Liver (tissue), 9 donors: ENCODE data around the gene DNAI4. TPM values are rescaled to one million over a fixed set of nuclear protein-coding genes. Genes with fewer than 3 reads are reported as not detected.

Experiments used
- DNase-seq: peaks from one replicate; pipeline ENCODE4 v3.0.0-alpha.2; 2017; ENCODE audit warnings: low spot score
- H3K27ac ChIP-seq, 2 donors: one replicate each; pipeline ENCODE4 v1.7.0; 2013; ENCODE audit warnings: inconsistent platforms in 2 of 2, low read length in 2 of 2, control low read depth in 1 of 2, low read depth in 1 of 2, mild to moderate bottlenecking in 1 of 2
- H3K27me3 ChIP-seq, 4 donors: one replicate each; pipeline versions ENCODE4 v1.6.1 to v1.7.0; 2013; ENCODE audit warnings: low read length in 3 of 4, inconsistent platforms in 1 of 4, mild to moderate bottlenecking in 1 of 4, moderate library complexity in 1 of 4; ENCODE audit not compliant: control insufficient read depth in 4 of 4, insufficient read depth in 4 of 4
- H3K36me3 ChIP-seq, 4 donors: one replicate each; pipeline versions ENCODE4 v1.6.1 to v1.7.0; 2013; ENCODE audit warnings: low read length in 3 of 4, mild to moderate bottlenecking in 3 of 4, low read depth in 1 of 4, moderate library complexity in 1 of 4; ENCODE audit not compliant: control insufficient read depth in 4 of 4, insufficient read depth in 3 of 4
- H3K4me1 ChIP-seq, 4 donors: one replicate each; pipeline versions ENCODE4 v1.6.1 to v1.7.0; 2013; ENCODE audit warnings: low read length in 3 of 4, mild to moderate bottlenecking in 3 of 4, moderate library complexity in 1 of 4; ENCODE audit not compliant: control insufficient read depth in 4 of 4, insufficient read depth in 4 of 4
- H3K4me3 ChIP-seq, 3 donors: one replicate each; pipeline versions ENCODE4 v1.6.1 to v1.7.0; 2013; ENCODE audit warnings: low read length in 3 of 3, control low read depth in 1 of 3, low read depth in 1 of 3, mild to moderate bottlenecking in 1 of 3
- H3K9ac ChIP-seq, 2 donors: one replicate each; pipeline ENCODE4 v1.7.0; 2013; ENCODE audit warnings: low read length in 2 of 2, mild to moderate bottlenecking in 2 of 2, moderate library complexity in 2 of 2, control low read depth in 1 of 2, low read depth in 1 of 2
- H3K9me3 ChIP-seq, 4 donors: one replicate each; pipeline versions ENCODE4 v1.6.1 to v1.7.0; 2013; ENCODE audit warnings: low read length in 3 of 4; ENCODE audit not compliant: control insufficient read depth in 4 of 4
- ATF3 ChIP-seq: IDR thresholded peaks from 2 replicates; pipeline ENCODE4 v1.6.1; 2016; ENCODE audit warnings: antibody characterized with exemption
- CTCF ChIP-seq: fragments of 150-350 bp; IDR thresholded peaks from 2 replicates; pipeline ENCODE4 v1.5.1; 2017; ENCODE audit warnings: improper control_type of control experiment, low read depth, low read length; ENCODE audit not compliant: missing input control
- EGR1 ChIP-seq, 2 donors: IDR thresholded peaks; 2 replicates each; pipeline ENCODE4 v1.6.1; 2016 to 2018; ENCODE audit warnings: antibody characterized with exemption in 2 of 2, low read depth in 2 of 2
- FOXA1 ChIP-seq: IDR thresholded peaks from 2 replicates; pipeline ENCODE4 v1.6.1; 2016; ENCODE audit warnings: antibody characterized with exemption
- FOXA2 ChIP-seq: IDR thresholded peaks from 2 replicates; pipeline ENCODE4 v1.6.1; 2016; ENCODE audit warnings: antibody characterized with exemption
- GABPA ChIP-seq, 2 donors: IDR thresholded peaks in 1 of 2; conservative IDR thresholded peaks in 1 of 2; 2 replicates each; pipeline ENCODE4 v1.6.1; 2016; ENCODE audit warnings: antibody characterized with exemption in 2 of 2, mild to moderate bottlenecking in 1 of 2, moderate library complexity in 1 of 2
- HNF4A ChIP-seq, 2 donors: conservative IDR thresholded peaks; 2 replicates each; pipeline ENCODE4 v1.6.1; 2016; ENCODE audit warnings: antibody characterized with exemption in 2 of 2, mild to moderate bottlenecking in 2 of 2
- MAX ChIP-seq: IDR thresholded peaks from 2 replicates; pipeline ENCODE4 v1.6.1; 2016; ENCODE audit warnings: antibody characterized with exemption
- NR2F2 ChIP-seq: IDR thresholded peaks from 2 replicates; pipeline ENCODE4 v1.6.1; 2016; ENCODE audit warnings: antibody characterized with exemption
- RAD21 ChIP-seq, 2 donors: IDR thresholded peaks; 2 replicates each; pipeline ENCODE4 v1.6.1; 2016; ENCODE audit warnings: antibody characterized with exemption in 2 of 2, mild to moderate bottlenecking in 2 of 2
- REST ChIP-seq: IDR thresholded peaks from 2 replicates; pipeline ENCODE4 v1.6.1; 2016; ENCODE audit warnings: antibody characterized with exemption, mild to moderate bottlenecking
- RXRA ChIP-seq, 2 donors: IDR thresholded peaks; 2 replicates each; pipeline ENCODE4 v1.6.1; 2017 to 2018; ENCODE audit warnings: antibody characterized with exemption in 2 of 2, mild to moderate bottlenecking in 1 of 2
- SP1 ChIP-seq: IDR thresholded peaks from 2 replicates; pipeline ENCODE4 v1.6.1; 2018; ENCODE audit warnings: antibody characterized with exemption, mild to moderate bottlenecking
- YY1 ChIP-seq: IDR thresholded peaks from 2 replicates; pipeline ENCODE4 v1.6.1; 2016; ENCODE audit warnings: antibody characterized with exemption, mild to moderate bottlenecking
- ZBTB33 ChIP-seq: IDR thresholded peaks from 2 replicates; pipeline ENCODE4 v1.6.1; 2016; ENCODE audit warnings: antibody characterized with exemption
- WGBS: extraction: QIAGEN DNeasy Blood & Tissue Kit; methylation state at CpG from one replicate; pipeline ENCODE4 v1.1.7; 2013; 5-methylcytosine and 5-hydroxymethylcytosine counted together
- polyA plus RNA-seq, 2 donors: library from polyadenylated mRNA; stranded (reverse) in 1 of 2; unstranded in 1 of 2; fragments of 200-250 nt in 1 of 2; fragments of >200 nt in 1 of 2; fragmentation: Nextera tagmentation in 1 of 2; extraction: Ambion mirVana in 1 of 2; gene quantifications; one replicate each; pipeline versions ENCODE4 v1.2.1 to v1.2.3, GENCODE V29; 2013 to 2015
- total RNA-seq, 2 donors: library from RNA; depleted of rRNA; stranded (reverse); fragments of >200 nt; gene quantifications; one replicate each; pipeline ENCODE4 v1.2.3, GENCODE V29; 2014
- donor health status: healthy.
- donor health status: healthy.
- donor health status: healthy.
- donor health status: healthy.
- donor health status: healthy.

The DNAI4 gene
- total and polyA plus RNA-seq, 4 donors, result 0.42 to 1.8 (median 0.84) TPM

- peaks cover 2 to 24% (median 8%) of the 10 kb centered on the region in 4 donors for H3K36me3 ChIP-seq
- H3K27me3 ChIP-seq, result no peaks in the 10 kb centered on the region
- H3K9ac ChIP-seq, result no peak overlapping the region
- no peak for DNase-seq
- no peak for TF ChIP-seq RAD21 (IDR thresholded peaks at IDR 0.05)
- no peak overlapping the region for H3K27ac ChIP-seq
- no peak overlapping the region for H3K4me3 ChIP-seq
- WGBS, result 86% methylated on average over 5 of the region's 5 CpGs
- no peaks in the 10 kb centered on the region for H3K9me3 ChIP-seq
- H3K4me1 ChIP-seq, result no peaks in the 10 kb centered on the region
These were observed 18.8 kb upstream of the DNAI4 start for GRCh38 chr1:66943361-66943969.

- Histone ChIP-seq H3K36me3 (peaks cover 0 to 2% (median under 1%) of the 10 kb centered on the region in 4 donors), H3K27ac (no peak overlapping the region), H3K9ac (no peak overlapping the region), H3K4me1 (peaks cover 0 to 2% (median 0%) of the 10 kb centered on the region in 4 donors), H3K4me3 (no peak overlapping the region), H3K27me3 (no peaks in the 10 kb centered on the region), H3K9me3 (no peaks in the 10 kb centered on the region)
- TF ChIP-seq CTCF (no peak), FOXA1 (no peak), RXRA (IDR thresholded peaks at IDR 0.05) (no peak), RAD21 (IDR thresholded peaks at IDR 0.05) (no peak), HNF4A (conservative IDR thresholded peaks at IDR 0.05) (no peak), MAX (no peak), EGR1 (IDR thresholded peaks at IDR 0.05; ENCODE audit: low read depth in 2 of 2) (no peak), ATF3 (no peak), YY1 (no peak), NR2F2 (no peak), ZBTB33 (no peak), SP1 (no peak), FOXA2 (no peak), GABPA (IDR thresholded peaks at IDR 0.05 in 1 of 2, conservative IDR thresholded peaks at IDR 0.05 in 1 of 2) (no peak), REST (no peak)
- DNase-seq, result no peak
- 91% methylated on average over 1 of the region's 1 CpG for WGBS
These were observed 16.3 kb upstream of the DNAI4 start for GRCh38 chr1:66940981-66941380.
